SU-DHL-6 (cell line): ENCODE data around the gene WDR72.

Experiments used
- H2AFZ ChIP-seq: fragments of 200-600 bp; sonication (generic); 2 replicates; pipeline ENCODE4 v1.6.1; 2014; ENCODE audit warnings: low read depth, mild to moderate bottlenecking, moderate library complexity, mixed read lengths, antibody characterized with exemption, low read length; ENCODE audit not compliant: severe bottlenecking
- H3F3A ChIP-seq: fragments of 200-600 bp; shearing (Covaris generic); 2 replicates; pipeline ENCODE4 v1.6.0; 2016; ENCODE audit warnings: antibody characterized with exemption, mild to moderate bottlenecking; ENCODE audit not compliant: insufficient read depth
- H3K27ac ChIP-seq: fragments of 200-600 bp; sonication (generic); 2 replicates; pipeline ENCODE4 v1.5.1; 2016; ENCODE audit warnings: low read depth, mild to moderate bottlenecking, low read length, moderate library complexity, mixed read lengths
- H3K27me3 ChIP-seq: fragments of 200-600 bp; sonication (generic), shearing (Covaris generic); 2 replicates; pipeline ENCODE4 v1.6.0; 2014; ENCODE audit warnings: mild to moderate bottlenecking, low read length
- H3K36me3 ChIP-seq: fragments of 200-600 bp; sonication (generic); 2 replicates; pipeline ENCODE4 v1.6.1; 2014; ENCODE audit warnings: mild to moderate bottlenecking, low read length, mixed read lengths
- H3K4me2 ChIP-seq: fragments of 300-600, 200-600 bp; shearing (Covaris generic), sonication (generic); 2 replicates; pipeline ENCODE4 v1.6.0; 2014; ENCODE audit warnings: low read length, low read depth, mild to moderate bottlenecking; ENCODE audit not compliant: poor library complexity, severe bottlenecking
- H3K4me3 ChIP-seq: fragments of 200-600 bp; sonication (generic); 2 replicates; pipeline ENCODE4 v1.5.1; 2014; ENCODE audit warnings: antibody characterized with exemption, low read length, mild to moderate bottlenecking, mixed read lengths; ENCODE audit not compliant: insufficient read depth, poor library complexity, severe bottlenecking
- H3K79me2 ChIP-seq: fragments of 200-600 bp; sonication (generic); 2 replicates; pipeline ENCODE4 v1.6.1; 2014; ENCODE audit warnings: mild to moderate bottlenecking, low read length, moderate library complexity; ENCODE audit not compliant: insufficient read depth
- H3K9ac ChIP-seq: fragments of 200-600 bp; sonication (generic); 2 replicates; pipeline ENCODE4 v1.7.0; 2014; ENCODE audit warnings: mild to moderate bottlenecking, low read length
- H3K9me2 ChIP-seq: fragments of 200-600 bp; sonication (generic); replicated peaks from 2 replicates; pipeline ENCODE4 v1.6.1; 2014; ENCODE audit warnings: low read length; ENCODE audit not compliant: insufficient read depth
- H3K9me3 ChIP-seq: fragments of 200-600 bp; sonication (generic); 2 replicates; pipeline ENCODE4 v1.6.1; 2014; ENCODE audit warnings: low read length, mixed read lengths; ENCODE audit not compliant: insufficient read depth
- H4K20me1 ChIP-seq: fragments of 200-600 bp; sonication (generic); 2 replicates; pipeline ENCODE4 v1.6.1; 2014; ENCODE audit warnings: low read depth, mild to moderate bottlenecking, antibody characterized with exemption, low read length, moderate library complexity, mixed read lengths
- EZH2phosphoT487 ChIP-seq: fragments of 200-600 bp; sonication (generic), shearing (Covaris generic); conservative IDR thresholded peaks from 2 replicates; pipeline ENCODE4 v1.6.1; 2018; ENCODE audit warnings: mild to moderate bottlenecking, antibody characterized with exemption, low read length, moderate library complexity, mixed read lengths
- TF ChIP-seq, protein P1 (sequence below): fragments of 200-600 bp; sonication (generic); IDR thresholded peaks from one replicate; pipeline ENCODE4 v1.5.1; 2017; ENCODE audit warnings: antibody characterized with exemption, mild to moderate bottlenecking, low read length, moderate library complexity; ENCODE audit not compliant: insufficient read depth, poor library complexity, severe bottlenecking

The WDR72 gene

DNA sequence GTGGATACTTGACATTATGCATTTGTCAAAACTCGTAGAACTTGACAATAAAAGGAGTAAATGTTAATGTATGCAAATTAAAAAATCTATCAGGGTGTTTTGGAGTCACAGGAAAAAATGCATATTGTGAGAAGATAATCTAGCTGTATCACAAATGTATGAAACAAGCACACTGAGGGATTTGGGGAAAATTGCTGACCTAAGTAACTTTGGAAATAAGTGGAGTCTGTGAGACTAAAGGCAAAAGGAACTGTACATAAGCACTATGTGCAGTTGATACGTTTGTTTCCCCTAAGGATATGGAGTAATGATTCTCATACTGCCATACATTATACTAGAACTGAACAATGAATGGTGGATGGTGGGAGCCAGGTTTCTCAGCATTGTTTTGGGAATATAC lies 43.2 kb upstream of the WDR72 start:
- no peaks in the 10 kb centered on the region for H3F3A ChIP-seq
- H3K9me2 ChIP-seq, result no peaks in the 10 kb centered on the region
- no peak overlapping the region for H3K4me3 ChIP-seq
- H3K4me2 ChIP-seq, result no peak overlapping the region
- H3K27ac ChIP-seq, result no peak overlapping the region
- no peaks in the 10 kb centered on the region for H3K79me2 ChIP-seq
- TF ChIP-seq EZH2phosphoT487, result no peak
- TF ChIP-seq, protein P1, sequence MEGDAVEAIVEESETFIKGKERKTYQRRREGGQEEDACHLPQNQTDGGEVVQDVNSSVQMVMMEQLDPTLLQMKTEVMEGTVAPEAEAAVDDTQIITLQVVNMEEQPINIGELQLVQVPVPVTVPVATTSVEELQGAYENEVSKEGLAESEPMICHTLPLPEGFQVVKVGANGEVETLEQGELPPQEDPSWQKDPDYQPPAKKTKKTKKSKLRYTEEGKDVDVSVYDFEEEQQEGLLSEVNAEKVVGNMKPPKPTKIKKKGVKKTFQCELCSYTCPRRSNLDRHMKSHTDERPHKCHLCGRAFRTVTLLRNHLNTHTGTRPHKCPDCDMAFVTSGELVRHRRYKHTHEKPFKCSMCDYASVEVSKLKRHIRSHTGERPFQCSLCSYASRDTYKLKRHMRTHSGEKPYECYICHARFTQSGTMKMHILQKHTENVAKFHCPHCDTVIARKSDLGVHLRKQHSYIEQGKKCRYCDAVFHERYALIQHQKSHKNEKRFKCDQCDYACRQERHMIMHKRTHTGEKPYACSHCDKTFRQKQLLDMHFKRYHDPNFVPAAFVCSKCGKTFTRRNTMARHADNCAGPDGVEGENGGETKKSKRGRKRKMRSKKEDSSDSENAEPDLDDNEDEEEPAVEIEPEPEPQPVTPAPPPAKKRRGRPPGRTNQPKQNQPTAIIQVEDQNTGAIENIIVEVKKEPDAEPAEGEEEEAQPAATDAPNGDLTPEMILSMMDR, result no peak
- H3K27me3 ChIP-seq, result no peaks in the 10 kb centered on the region
- no peaks in the 10 kb centered on the region for H3K9me3 ChIP-seq
- no peak overlapping the region for H3K9ac ChIP-seq
- no peaks in the 10 kb centered on the region for H3K36me3 ChIP-seq
- H4K20me1 ChIP-seq, result no peaks in the 10 kb centered on the region
- H2AFZ ChIP-seq, result no peak overlapping the region

DNA sequence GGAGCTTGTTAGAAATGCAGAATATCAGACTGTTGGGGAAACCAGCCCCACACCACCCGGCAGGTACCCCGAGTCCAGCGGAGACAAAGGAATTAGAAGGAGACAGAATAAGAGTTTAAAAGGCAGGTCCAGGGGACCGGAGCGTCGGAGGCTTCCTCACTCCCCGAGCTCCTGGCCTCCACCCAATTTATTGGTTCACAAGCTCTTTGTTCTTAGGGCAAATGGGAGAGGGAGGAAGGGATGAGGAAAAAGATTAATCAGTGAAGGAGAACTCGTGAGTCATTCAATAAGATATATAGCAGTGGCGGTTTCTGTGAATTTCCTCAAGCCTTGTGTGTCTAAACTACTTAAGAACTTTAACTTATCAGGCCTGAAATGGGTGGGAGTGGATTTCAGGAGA lies 32.1 kb upstream of the WDR72 start:
- no peaks in the 10 kb centered on the region for H3F3A ChIP-seq
- H3K9ac ChIP-seq, result no peak overlapping the region
- no peak overlapping the region for H2AFZ ChIP-seq
- no peaks in the 10 kb centered on the region for H3K36me3 ChIP-seq
- H3K4me2 ChIP-seq, result no peak overlapping the region
- no peaks in the 10 kb centered on the region for H3K9me2 ChIP-seq
- no peak overlapping the region for H3K27ac ChIP-seq
- no peaks in the 10 kb centered on the region for H3K9me3 ChIP-seq
- no peaks in the 10 kb centered on the region for H4K20me1 ChIP-seq
- TF ChIP-seq EZH2phosphoT487, result no peak
- TF ChIP-seq, protein P1, result no peak
- no peaks in the 10 kb centered on the region for H3K79me2 ChIP-seq
- H3K27me3 ChIP-seq, result no peaks in the 10 kb centered on the region
- H3K4me3 ChIP-seq, result no peak overlapping the region

DNA sequence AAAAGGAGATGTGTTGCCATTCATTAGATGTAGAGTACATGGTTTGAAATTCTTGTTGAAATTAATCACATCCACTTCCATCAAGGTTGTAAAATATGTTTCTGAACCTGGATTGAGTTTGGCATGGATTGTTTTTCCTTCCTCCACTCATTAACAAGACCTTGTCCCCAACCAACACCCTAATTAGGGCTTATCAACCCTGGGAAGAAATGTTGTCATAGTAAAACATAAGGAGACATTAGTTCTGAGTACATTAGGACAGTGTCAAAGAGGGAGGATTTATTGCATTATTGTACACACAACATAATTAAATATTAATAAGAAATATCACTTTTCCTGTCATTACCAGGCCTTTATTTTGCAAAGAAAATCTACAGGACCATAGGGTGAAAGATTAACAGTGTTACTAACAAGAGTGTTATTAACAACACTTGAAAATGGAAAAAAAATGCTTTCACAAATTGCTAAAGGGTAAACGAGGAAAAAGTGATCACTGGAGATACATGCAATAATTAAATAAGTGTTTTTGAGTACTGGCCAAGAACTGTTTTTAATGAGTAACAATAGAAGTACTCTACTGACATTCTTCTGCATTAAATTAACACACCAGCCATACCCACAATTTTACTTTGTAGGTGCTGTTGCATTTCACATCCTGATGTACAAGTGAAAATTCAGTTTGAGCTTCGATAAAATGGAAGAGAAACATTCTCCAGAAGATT lies 30.4 kb upstream of the WDR72 start:
- no peaks in the 10 kb centered on the region for H3F3A ChIP-seq
- no peak overlapping the region for H3K27ac ChIP-seq
- no peaks in the 10 kb centered on the region for H3K79me2 ChIP-seq
- H3K4me3 ChIP-seq, result no peak overlapping the region
- no peaks in the 10 kb centered on the region for H3K9me2 ChIP-seq
- H3K27me3 ChIP-seq, result no peaks in the 10 kb centered on the region
- H2AFZ ChIP-seq, result no peak overlapping the region
- TF ChIP-seq, protein P1, result no peak
- TF ChIP-seq EZH2phosphoT487, result no peak
- H3K4me2 ChIP-seq, result no peak overlapping the region
- no peaks in the 10 kb centered on the region for H4K20me1 ChIP-seq
- no peaks in the 10 kb centered on the region for H3K9me3 ChIP-seq
- H3K36me3 ChIP-seq, result no peaks in the 10 kb centered on the region
- H3K9ac ChIP-seq, result no peak overlapping the region
